A549 (cell line): Measurements from ENCODE around the gene CNTNAP2. TPM values are rescaled to one million over a fixed set of nuclear protein-coding genes. Genes with fewer than 3 reads are reported as not detected.

Source experiments
- ATAC-seq, 2 experiments: fragments of 200-7000 bp in 1 of 2; fragments of >200 bp in 1 of 2; cut with Nextera tagmentation in 1 of 2; cut with Tn5 transposase in 1 of 2; 3 replicates each; pipeline versions ENCODE4 v1.8.0 to v1.9.1; 2018 to 2020; ENCODE audit warnings: mild to moderate bottlenecking in 1 of 2, moderate library complexity in 1 of 2
- CTCF ChIA-PET: fragments of 300-600 bp; sonication (Branson Sonifier 250); formaldehyde crosslinking; extraction: SDS; loops from one replicate; lab custom pipeline; 2021; ENCODE audit warnings: antibody characterized with exemption, inconsistent platforms; lab: Yijun Ruan, JAX
- POLR2A ChIA-PET: fragments of 350-600 bp; formaldehyde crosslinking; extraction: SDS; loops from one replicate; lab custom pipeline; 2021; ENCODE audit warnings: antibody characterized with exemption, inconsistent platforms; lab: Yijun Ruan, JAX
- DNase-seq, 2 experiments: peaks; one replicate each; pipeline versions ENCODE4 v3.0.0 to v3.0.0-alpha.2; 2011 to 2016; ENCODE audit warnings: low read depth in 1 of 2, low spot score in 1 of 2
- FAIRE-seq: peaks from 2 replicates; lab custom pipeline; 2011; peaks lifted over from hg19 to GRCh38; lab: Jason Lieb, UNC
- H3K27ac ChIP-seq, 2 experiments: fragments of >200 bp; sonication (Bioruptor Twin); formaldehyde crosslinking; 3 replicates each; pipeline ENCODE4 v1.5.1; 2016 to 2017
- H3K4me1 ChIP-seq: fragments of >200 bp; sonication (Bioruptor Twin); formaldehyde crosslinking; 3 replicates; pipeline ENCODE4 v1.6.1; 2016
- H3K4me2 ChIP-seq: fragments of >200 bp; sonication (Bioruptor Twin); formaldehyde crosslinking; 3 replicates; pipeline ENCODE4 v1.6.1; 2016
- H3K4me3 ChIP-seq: fragments of >200 bp; sonication (Bioruptor Twin); formaldehyde crosslinking; 3 replicates; pipeline ENCODE4 v1.5.1; 2016
- H3K9me3 ChIP-seq: fragments of >200 bp; sonication (Bioruptor Twin); formaldehyde crosslinking; 3 replicates; pipeline ENCODE4 v1.6.1; 2016
- ATOH8 ChIP-seq: fragments of 250-450 bp; sonication (Bioruptor Pico); IDR thresholded peaks from 2 replicates; pipeline ENCODE4 v1.5.0; 2020; ENCODE audit warnings: low read depth, mild to moderate bottlenecking, moderate library complexity
- BCL3 ChIP-seq: fragments of >200 bp; sonication (Bioruptor Twin); formaldehyde crosslinking; IDR thresholded peaks from 3 replicates; pipeline ENCODE4 v1.6.1; 2016
- CHD2 ChIP-seq: fragments of 150-350 bp; IDR thresholded peaks from 2 replicates; pipeline ENCODE4 v1.6.1; 2014; ENCODE audit warnings: low read length; ENCODE audit not compliant: partially characterized antibody
- EHF ChIP-seq: fragments of 250-450 bp; sonication (Bioruptor Pico); IDR thresholded peaks from 2 replicates; pipeline ENCODE4 v1.5.0; 2020; ENCODE audit warnings: mild to moderate bottlenecking
- EHMT2 ChIP-seq: fragments of 200-600 bp; sonication (generic); IDR thresholded peaks from 2 replicates; pipeline ENCODE4 v1.6.1; 2016; ENCODE audit warnings: antibody characterized with exemption, low read depth, mild to moderate bottlenecking, moderate library complexity
- ELK1 ChIP-seq: fragments of 150-350 bp; IDR thresholded peaks from 2 replicates; pipeline ENCODE4 v1.6.1; 2014; ENCODE audit warnings: low read depth, mild to moderate bottlenecking, low read length
- ESRRA ChIP-seq: fragments of 150-350 bp; IDR thresholded peaks from 2 replicates; pipeline ENCODE4 v1.6.1; 2014; ENCODE audit warnings: mild to moderate bottlenecking, low read length, borderline replicate concordance
- FOSL2 ChIP-seq, 2 experiments: fragments of 450-650 bp in 1 of 2; fragments of >200 bp in 1 of 2; sonication (Bioruptor Twin) in 1 of 2; formaldehyde crosslinking; IDR thresholded peaks; 2 replicates each; pipeline versions ENCODE4 v1.5.0 to v1.6.1; 2016 to 2020; ENCODE audit warnings: mild to moderate bottlenecking in 1 of 2, moderate library complexity in 1 of 2
- FOXS1 ChIP-seq: fragments of 250-450 bp; sonication (Bioruptor Pico); IDR thresholded peaks from 2 replicates; pipeline ENCODE4 v1.5.0; 2020; ENCODE audit warnings: mild to moderate bottlenecking, moderate library complexity
- HOXB5 ChIP-seq: fragments of 250-450 bp; sonication (Bioruptor Pico); IDR thresholded peaks from 2 replicates; pipeline ENCODE4 v1.5.0; 2020; ENCODE audit warnings: mild to moderate bottlenecking, moderate library complexity
- JUNB ChIP-seq: fragments of >200 bp; sonication (Bioruptor Twin); formaldehyde crosslinking; IDR thresholded peaks from 2 replicates; pipeline ENCODE4 v1.6.1; 2016
- KDM5A ChIP-seq: fragments of 200-600 bp; sonication (generic); IDR thresholded peaks from 2 replicates; pipeline ENCODE4 v1.6.1; 2016; ENCODE audit warnings: antibody characterized with exemption, mild to moderate bottlenecking
- MAZ ChIP-seq: fragments of 150-350 bp; IDR thresholded peaks from 2 replicates; pipeline ENCODE4 v1.6.1; 2014; ENCODE audit warnings: antibody characterized with exemption, low read depth, low read length, borderline replicate concordance
- PHF8 ChIP-seq: fragments of 200-600 bp; sonication (generic); IDR thresholded peaks from 2 replicates; pipeline ENCODE4 v1.6.1; 2016; ENCODE audit warnings: low read depth, mild to moderate bottlenecking, antibody characterized with exemption, moderate library complexity, borderline replicate concordance
- POLR2AphosphoS2 ChIP-seq: conservative IDR thresholded peaks from 2 replicates; pipeline ENCODE4 v1.6.1; 2012; ENCODE audit warnings: low read length, improper control_type of control experiment, inconsistent platforms
- REST ChIP-seq: fragments of 200-600 bp; sonication (generic); IDR thresholded peaks from 2 replicates; pipeline ENCODE4 v1.6.1; 2016; ENCODE audit warnings: antibody characterized with exemption, mild to moderate bottlenecking, moderate library complexity
- TP53 ChIP-seq: fragments of 250-450 bp; sonication (Bioruptor Pico); IDR thresholded peaks from 2 replicates; pipeline ENCODE4 v1.5.0; 2021; ENCODE audit warnings: mild to moderate bottlenecking, moderate library complexity
- USF2 ChIP-seq: fragments of 450-650 bp; IDR thresholded peaks from 2 replicates; pipeline ENCODE4 v1.6.1; 2014; ENCODE audit warnings: antibody characterized with exemption
- ZC3H11A ChIP-seq: fragments of 450-650 bp; IDR thresholded peaks from 2 replicates; pipeline ENCODE4 v1.6.1; 2014; ENCODE audit warnings: antibody characterized with exemption, mild to moderate bottlenecking
- ZNF302 ChIP-seq: fragments of 250-450 bp; sonication (Bioruptor Pico); IDR thresholded peaks from 2 replicates; pipeline ENCODE4 v1.9.0; 2021; ENCODE audit warnings: inconsistent platforms, mild to moderate bottlenecking, moderate library complexity
- WGBS: methylation state at CpG from one replicate; pipeline ENCODE4 v1.1.6; 2017; ENCODE audit errors: missing lambda C conversion rate; 5-methylcytosine and 5-hydroxymethylcytosine counted together
- polyA plus RNA-seq, 4 experiments: library from polyadenylated mRNA; depleted of rRNA in 3 of 4; stranded (reverse); fragments of >200 nt; fragmentation: RNase III in 1 of 4; extraction: RNeasy Plus Mini Kit Qiagen cat#74134 plus additional on column Dnase treatment in 1 of 4; gene quantifications; 2 replicates in 3 of 4; 3 replicates in 1 of 4; pipeline ENCODE4 v1.2.3, GENCODE V29; 2011 to 2017

The CNTNAP2 gene
- polyA plus RNA-seq, 2 of the 4 experiments (the other 2 are of a cell fraction): 0.05 to 0.13 TPM

- no peak for TF ChIP-seq FOXS1
- no peak for TF ChIP-seq JUNB
- TF ChIP-seq PHF8: no peak
- TF ChIP-seq ATOH8: no peak
- no peak for TF ChIP-seq MAZ
- no peak for TF ChIP-seq USF2
- no peak for TF ChIP-seq ESRRA
- TF ChIP-seq EHF (CRISPR knock-in tag): no peak
- no peak for TF ChIP-seq ZNF302
- TF ChIP-seq BCL3: no peak
- TF ChIP-seq, all 56 proteins: peak for 0
These were observed 1393.6 kb downstream of the CNTNAP2 start (continued) for GRCh38 chr7:147510201-147510542.

- FAIRE-seq: no peak
- POLR2A ChIA-PET: no interaction called here
- CTCF ChIA-PET: no interaction called here
- peak overlapping the region; percentile 31 to 37; a peak in 2 of 6 replicates for H3K27ac ChIP-seq
- H3K4me1 ChIP-seq: peaks cover 5% of the 10 kb centered on the region; the same call in 1 of the 3 replicates
- DNase-seq: peak in 1 of 2 experiments; percentile 37
- ATAC-seq: peak; percentile 70 to 77; a peak in 4 of 6 replicates
- no peak overlapping the region for H3K4me3 ChIP-seq
- 0 out of 3 replicates have a peak, but pooled peaks cover 4% of the 10 kb centered on the region for H3K9me3 ChIP-seq
- peak overlapping the region; percentile 24; the same call in 2 of the 3 replicates for H3K4me2 ChIP-seq
- TF ChIP-seq ESRRA: no peak
- no peak for TF ChIP-seq POLR2AphosphoS2
- peak; percentile 55 for TF ChIP-seq JUNB
- TF ChIP-seq FOSL2 (IDR thresholded peaks at IDR 0.05): peak; percentile 45; the same call in 1 of the 2 replicates
- peak; percentile 11; the same call in 1 of the 2 replicates for TF ChIP-seq FOSL2 (CRISPR knock-in tag; IDR thresholded peaks at IDR 0.05)
- 7% methylated on average over 4 of the region's 4 CpGs for WGBS
These were observed 1394.3 kb downstream of the CNTNAP2 start for GRCh38 chr7:147510923-147511322.

- peaks cover 5% of the 10 kb centered on the region; the same call in 1 of the 3 replicates for H3K4me1 ChIP-seq
- ATAC-seq (no peak), FAIRE-seq (no peak), DNase-seq (no peak)
- H3K27ac ChIP-seq: no peak overlapping the region
- no peak for TF ChIP-seq REST
- 60% methylated on average over 4 of the region's 4 CpGs for WGBS
- POLR2A ChIA-PET: no interaction called here
- H3K4me3 ChIP-seq: no peak overlapping the region
- H3K4me2 ChIP-seq: no peak overlapping the region
- H3K9me3 ChIP-seq: peaks cover 6% of the 10 kb centered on the region; the same call in 1 of the 3 replicates
- CTCF ChIA-PET: no interaction called here
These were observed 1396.8 kb downstream of the CNTNAP2 start for GRCh38 chr7:147513451-147513850.

GRCh38 chr7:147516391-147516790 is 1399.8 kb downstream of the CNTNAP2 start:
- H3K4me2 ChIP-seq: no peak overlapping the region
- no peak for FAIRE-seq
- POLR2A ChIA-PET: no interaction called here
- H3K4me3 ChIP-seq: no peak overlapping the region
- CTCF ChIA-PET: no interaction called here
- peaks cover 3% of the 10 kb centered on the region; the same call in 1 of the 3 replicates for H3K4me1 ChIP-seq
- peaks cover 6% of the 10 kb centered on the region; the same call in 1 of the 3 replicates for H3K9me3 ChIP-seq
- no peak for ATAC-seq
- no peak overlapping the region for H3K27ac ChIP-seq
- WGBS: 74% methylated on average over 2 of the region's 2 CpGs
- no peak for TF ChIP-seq ZC3H11A
- no peak for TF ChIP-seq JUNB
- no peak for TF ChIP-seq ELK1
- TF ChIP-seq KDM5A: no peak
- no peak for TF ChIP-seq FOXS1
- no peak for TF ChIP-seq ATOH8
- no peak for TF ChIP-seq TP53
- TF ChIP-seq EHMT2: no peak
- TF ChIP-seq HOXB5 (CRISPR knock-in tag): no peak
- no peak for TF ChIP-seq CHD2
- DNase-seq: no peak
